Erythroblast (primary cell): ENCODE measurements around the gene OTX2.

ENCODE experiments used
- GATA1 ChIP-seq: IDR thresholded peaks from 2 replicates; pipeline ENCODE4 v1.6.1; 2011; ENCODE audit warnings: low read depth, mild to moderate bottlenecking, control low read depth, low read length, moderate library complexity
- POLR2A ChIP-seq: IDR thresholded peaks from 2 replicates; pipeline ENCODE4 v1.6.1; 2011; ENCODE audit warnings: mild to moderate bottlenecking, low read length

DNA sequence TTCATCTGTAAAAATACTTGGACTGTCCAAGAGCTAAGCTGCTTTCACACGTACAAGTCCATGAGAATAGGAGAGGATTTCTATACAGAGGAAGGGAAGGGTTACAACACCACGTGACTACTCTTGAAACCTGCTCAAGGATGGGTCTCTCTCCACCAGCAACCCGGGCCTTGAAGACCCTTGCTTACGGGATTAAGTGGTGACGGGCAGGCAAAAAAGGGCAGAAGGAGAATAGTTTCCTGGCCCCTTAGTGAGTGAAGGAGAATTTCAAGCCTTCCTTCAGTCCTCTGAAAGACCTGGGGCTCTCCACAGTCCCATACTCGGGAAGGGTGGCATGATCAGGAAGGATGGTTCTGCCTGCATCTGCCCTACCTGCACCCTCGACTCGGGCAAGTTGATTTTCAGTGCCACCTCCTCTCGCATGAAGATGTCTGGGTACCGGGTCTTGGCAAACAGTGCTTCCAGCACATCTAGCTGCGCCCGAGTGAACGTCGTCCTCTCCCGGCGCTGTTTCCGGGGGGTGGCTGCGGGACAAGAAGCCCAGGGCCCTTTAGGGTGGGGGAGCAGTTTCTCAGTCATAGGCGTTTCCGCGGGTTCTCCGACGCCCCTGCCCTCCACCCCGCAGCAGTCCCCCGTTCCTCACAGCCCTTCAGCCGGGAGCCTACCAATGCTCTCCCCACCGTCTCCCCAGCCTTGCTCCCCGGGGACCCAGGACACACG, 6.3 kb downstream of the OTX2 start:
- TF ChIP-seq POLR2A (no peak), GATA1 (no peak)
